Omental fat pad (tissue), 4 donors: ENCODE measurements around the gene WBP1. TPM values are rescaled to one million over a fixed set of nuclear protein-coding genes. Genes with fewer than 3 reads are reported as not detected.
"Not testable (repeated sequence)": the region's sequence is repeated elsewhere in the genome, so short reads cannot be mapped to it uniquely, and the experiment has no call there.

Experiments
- ATAC-seq: fragments of 150-250 bp; one replicate; pipeline ENCODE4 v1.9.1; 2016; ENCODE audit warnings: mild to moderate bottlenecking, moderate library complexity; ENCODE audit not compliant: low FRiP score
- DNase-seq: peaks from one replicate; pipeline ENCODE4 v3.0.0-alpha.2; 2019; ENCODE audit warnings: low spot score
- total RNA-seq, 4 donors: library from RNA; depleted of rRNA; stranded (reverse); fragments of >200 nt; gene quantifications; one replicate each; pipeline ENCODE4 v1.1.0, GENCODE V29; 2016
- TF ChIP-seq, protein P1 (sequence below), 3 donors: fragments of 450-650 bp; IDR thresholded peaks; one replicate each; pipeline ENCODE4 v1.5.1; 2016 to 2017; ENCODE audit warnings: antibody characterized with exemption in 3 of 3, mild to moderate bottlenecking in 3 of 3, moderate library complexity in 2 of 3

WBP1 gene
- total RNA-seq, 4 donors from 2014 or later: 34.9 to 64.5 (median 44.3) TPM

DNA sequence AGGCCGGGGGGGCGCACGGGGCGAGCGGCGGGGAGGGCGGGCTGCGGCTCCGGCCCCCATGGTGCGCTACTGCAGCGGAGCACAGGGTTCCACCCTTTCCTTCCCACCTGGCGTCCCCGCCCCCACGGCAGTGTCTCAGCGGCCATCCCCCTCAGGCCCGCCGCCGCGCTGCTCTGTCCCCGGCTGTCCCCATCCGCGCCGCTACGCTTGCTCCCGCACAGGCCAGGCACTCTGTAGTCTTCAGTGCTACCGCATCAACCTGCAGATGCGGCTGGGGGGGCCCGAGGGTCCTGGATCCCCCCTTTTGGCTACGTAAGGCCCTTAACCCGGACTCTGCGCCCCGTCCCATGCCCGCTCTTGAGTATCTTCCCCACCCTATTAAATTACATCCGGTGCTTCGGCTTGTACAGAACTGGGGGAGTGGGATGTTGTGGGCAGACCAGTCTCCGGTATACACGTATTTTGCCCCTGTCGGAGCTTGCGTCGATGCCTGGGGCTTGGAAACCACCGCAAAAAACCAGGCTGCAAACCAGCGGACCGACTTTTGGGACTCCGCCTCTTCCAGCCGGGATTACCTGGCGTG is 598 bp upstream of the WBP1 start:
- DNase-seq (no peak), ATAC-seq (peak; percentile 45)
- TF ChIP-seq, protein P1, sequence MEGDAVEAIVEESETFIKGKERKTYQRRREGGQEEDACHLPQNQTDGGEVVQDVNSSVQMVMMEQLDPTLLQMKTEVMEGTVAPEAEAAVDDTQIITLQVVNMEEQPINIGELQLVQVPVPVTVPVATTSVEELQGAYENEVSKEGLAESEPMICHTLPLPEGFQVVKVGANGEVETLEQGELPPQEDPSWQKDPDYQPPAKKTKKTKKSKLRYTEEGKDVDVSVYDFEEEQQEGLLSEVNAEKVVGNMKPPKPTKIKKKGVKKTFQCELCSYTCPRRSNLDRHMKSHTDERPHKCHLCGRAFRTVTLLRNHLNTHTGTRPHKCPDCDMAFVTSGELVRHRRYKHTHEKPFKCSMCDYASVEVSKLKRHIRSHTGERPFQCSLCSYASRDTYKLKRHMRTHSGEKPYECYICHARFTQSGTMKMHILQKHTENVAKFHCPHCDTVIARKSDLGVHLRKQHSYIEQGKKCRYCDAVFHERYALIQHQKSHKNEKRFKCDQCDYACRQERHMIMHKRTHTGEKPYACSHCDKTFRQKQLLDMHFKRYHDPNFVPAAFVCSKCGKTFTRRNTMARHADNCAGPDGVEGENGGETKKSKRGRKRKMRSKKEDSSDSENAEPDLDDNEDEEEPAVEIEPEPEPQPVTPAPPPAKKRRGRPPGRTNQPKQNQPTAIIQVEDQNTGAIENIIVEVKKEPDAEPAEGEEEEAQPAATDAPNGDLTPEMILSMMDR (IDR thresholded peaks at IDR 0.05): no peak

DNA sequence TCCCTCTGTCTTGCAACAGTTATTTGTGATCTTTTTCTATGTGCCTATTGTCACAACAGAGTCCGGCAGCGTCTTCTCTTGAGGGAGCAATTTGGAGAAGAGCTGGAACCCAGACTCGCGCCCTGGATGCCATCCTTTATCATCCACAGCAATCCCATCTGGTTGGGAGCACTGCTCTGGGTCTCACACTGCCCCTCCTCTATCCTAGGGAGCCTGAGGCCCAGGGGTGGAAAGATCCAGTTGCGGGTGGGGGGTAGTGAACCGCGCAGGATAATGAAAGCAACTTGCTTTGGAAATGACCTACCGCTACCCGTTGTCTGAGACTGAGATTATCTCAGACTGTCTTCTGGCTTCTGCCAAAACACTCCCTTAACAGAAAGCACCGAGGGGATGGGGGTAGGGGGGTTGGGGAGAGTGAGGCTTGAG is 713 bp downstream of the WBP1 start:
- ATAC-seq (no peak), DNase-seq (no peak)
- TF ChIP-seq, protein P1 (IDR thresholded peaks at IDR 0.05): no peak

DNA sequence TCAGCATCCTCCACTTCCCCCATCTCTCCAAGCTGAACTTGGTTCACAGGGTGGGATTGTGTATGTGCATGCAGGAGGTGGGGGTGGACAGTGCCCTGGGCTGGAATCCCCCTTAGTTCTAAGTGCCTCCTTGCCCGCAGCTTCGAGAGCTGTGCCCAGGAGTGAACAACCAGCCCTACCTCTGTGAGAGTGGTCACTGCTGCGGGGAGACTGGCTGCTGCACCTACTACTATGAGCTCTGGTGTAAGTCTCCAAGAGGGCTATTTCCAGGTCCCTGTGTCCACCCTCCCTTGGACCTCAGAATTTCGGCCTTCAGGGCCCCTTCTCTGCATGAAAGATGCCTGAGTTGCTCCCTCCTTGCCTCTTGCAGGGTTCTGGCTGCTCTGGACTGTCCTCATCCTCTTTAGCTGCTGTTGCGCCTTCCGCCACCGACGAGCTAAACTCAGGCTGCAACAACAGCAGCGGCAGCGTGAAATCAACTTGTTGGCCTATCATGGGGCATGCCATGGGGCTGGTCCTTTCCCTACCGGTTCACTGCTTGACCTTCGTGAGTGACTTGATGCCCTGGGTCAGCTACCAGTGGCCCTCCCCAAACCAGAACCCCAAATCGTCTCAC is 1.4 kb downstream of the WBP1 start:
- not testable (repeated sequence) for ATAC-seq, DNase-seq

DNA sequence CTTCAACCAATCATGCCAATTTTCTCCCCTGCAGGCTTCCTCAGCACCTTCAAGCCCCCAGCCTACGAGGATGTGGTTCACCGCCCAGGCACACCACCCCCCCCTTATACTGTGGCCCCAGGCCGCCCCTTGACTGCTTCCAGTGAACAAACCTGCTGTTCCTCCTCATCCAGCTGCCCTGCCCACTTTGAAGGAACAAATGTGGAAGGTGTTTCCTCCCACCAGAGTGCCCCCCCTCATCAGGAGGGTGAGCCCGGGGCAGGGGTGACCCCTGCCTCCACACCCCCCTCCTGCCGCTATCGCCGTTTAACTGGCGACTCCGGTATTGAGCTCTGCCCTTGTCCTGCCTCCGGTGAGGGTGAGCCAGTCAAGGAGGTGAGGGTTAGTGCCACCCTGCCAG is 1.9 kb downstream of the WBP1 start:
- not testable (repeated sequence) for DNase-seq, ATAC-seq

DNA sequence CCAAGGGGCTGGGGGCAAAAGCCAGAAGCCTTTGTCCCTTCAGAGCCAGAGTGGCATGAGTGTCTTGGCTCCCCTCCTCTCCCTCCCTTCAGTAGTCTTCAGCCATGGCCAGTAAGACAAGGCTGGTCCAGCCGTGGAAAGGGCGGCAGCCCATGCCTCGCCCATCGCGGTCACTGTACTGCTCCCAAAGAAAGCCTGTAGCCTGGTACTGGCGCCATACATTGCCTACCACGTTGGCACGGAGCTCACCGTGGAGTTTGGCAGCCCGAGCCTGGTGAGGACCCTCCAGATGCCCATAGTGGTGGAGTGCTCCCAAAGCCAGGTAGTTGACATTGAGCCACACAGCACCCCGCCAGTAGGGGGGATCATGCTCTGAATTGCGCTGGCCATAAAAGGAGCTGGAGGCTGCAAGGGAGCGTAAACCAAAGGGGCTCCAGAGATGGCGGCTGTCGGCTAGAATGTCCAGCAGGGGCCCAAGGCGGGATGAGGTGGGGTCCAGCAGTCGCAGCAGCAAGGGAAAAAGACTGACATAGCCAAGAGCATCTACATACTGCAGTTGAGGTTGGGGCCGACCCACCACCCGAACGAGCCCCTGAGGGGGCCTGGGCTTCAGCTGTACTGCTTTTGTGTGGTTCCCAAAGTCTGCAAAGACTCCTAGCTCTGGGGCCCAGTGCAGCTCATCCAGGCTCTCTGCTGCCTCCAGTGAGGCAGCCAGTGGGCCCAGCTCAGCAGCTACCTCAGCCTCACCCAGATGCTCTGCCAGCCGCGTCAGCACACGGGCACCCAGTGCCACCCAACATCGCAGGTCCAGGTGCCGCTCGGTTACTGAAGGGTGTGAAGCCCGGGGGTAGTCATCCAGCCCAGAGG is 3.2 kb downstream of the WBP1 start:
- TF ChIP-seq, protein P1 (IDR thresholded peaks at IDR 0.05): no peak
- DNase-seq: no peak
- no peak for ATAC-seq

DNA sequence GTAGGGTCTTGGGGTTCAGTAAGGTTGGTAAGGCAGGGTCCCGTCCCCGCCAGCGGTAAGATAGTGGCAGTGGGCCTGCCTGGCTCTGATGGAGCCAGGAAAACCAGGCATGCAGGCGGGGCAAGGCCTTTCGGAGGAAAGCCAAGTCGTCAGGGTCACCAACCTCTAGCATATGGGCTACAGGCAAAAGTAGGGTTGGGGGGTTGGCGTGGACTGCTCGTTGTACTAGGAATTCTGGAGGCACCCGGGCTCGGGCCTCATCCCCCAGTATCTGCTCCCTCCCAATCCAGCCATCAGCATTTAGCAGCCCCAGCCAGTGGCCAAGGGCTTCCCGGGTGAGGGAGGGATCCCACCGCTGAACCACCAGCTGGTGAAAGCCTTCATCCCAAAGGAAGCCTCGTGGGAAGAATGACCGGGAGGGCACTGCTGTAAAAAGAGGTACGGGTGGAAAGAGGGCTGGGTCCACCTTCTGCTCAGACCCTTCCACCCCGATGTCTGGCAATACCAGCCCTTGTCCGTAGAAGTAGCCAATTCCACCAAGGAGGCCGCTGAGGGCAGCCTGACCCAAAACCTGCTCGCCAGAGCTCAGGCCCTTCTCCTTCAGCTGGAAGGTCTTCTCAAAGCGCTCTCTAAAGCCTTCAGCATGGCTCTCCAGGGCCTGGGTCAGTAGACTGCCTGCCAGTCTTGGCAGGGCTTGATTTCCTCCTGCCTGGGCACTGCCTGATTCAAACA is 4.0 kb downstream of the WBP1 start:
- DNase-seq (no peak), ATAC-seq (no peak)
- TF ChIP-seq, protein P1 (IDR thresholded peaks at IDR 0.05): no peak

DNA sequence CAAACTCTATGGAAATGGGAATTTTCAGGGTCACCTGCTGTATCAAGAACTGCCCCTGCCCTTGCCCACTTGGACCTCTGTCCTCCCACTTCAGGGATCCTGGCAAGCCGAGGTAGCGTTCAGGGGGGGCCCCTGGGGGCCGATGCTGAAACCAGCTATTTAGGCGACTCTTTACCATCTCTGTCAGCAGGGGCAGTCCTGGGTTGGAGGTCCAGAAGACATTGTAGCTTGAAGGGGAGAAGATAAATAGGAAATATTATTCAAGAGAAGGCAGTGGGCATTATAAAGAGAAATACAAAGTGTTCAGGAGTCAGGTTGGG is 4.5 kb downstream of the WBP1 start:
- DNase-seq (no peak), ATAC-seq (no peak)
- TF ChIP-seq, protein P1 (IDR thresholded peaks at IDR 0.05): no peak
